Glutamatergic neuron (in vitro differentiated cells): ENCODE results near the gene COL21A1. TPM values are rescaled to one million over a fixed set of nuclear protein-coding genes. Genes with fewer than 3 reads are reported as not detected.

Experiments
- DNase-seq: peaks from one replicate; pipeline ENCODE4 v3.0.0; 2022
- H3K27ac Mint-ChIP-seq: one replicate; pipeline ENCODE4 v1.8.0; 2020; ENCODE audit warnings: mild to moderate bottlenecking, mixed read lengths, inconsistent platforms; ENCODE audit not compliant: unreplicated experiment
- H3K27me3 Mint-ChIP-seq: one replicate; pipeline ENCODE4 v1.8.0; 2020; ENCODE audit warnings: mild to moderate bottlenecking, moderate library complexity, mixed read lengths, inconsistent platforms; ENCODE audit not compliant: unreplicated experiment
- H3K36me3 Mint-ChIP-seq: one replicate; pipeline ENCODE4 v1.8.0; 2020; ENCODE audit warnings: mild to moderate bottlenecking, mixed read lengths, inconsistent platforms; ENCODE audit not compliant: unreplicated experiment
- H3K4me1 Mint-ChIP-seq: one replicate; pipeline ENCODE4 v1.8.0; 2020; ENCODE audit warnings: mild to moderate bottlenecking, low read depth, mixed read lengths, inconsistent platforms; ENCODE audit not compliant: unreplicated experiment
- H3K4me3 Mint-ChIP-seq: one replicate; pipeline ENCODE4 v1.8.0; 2020; ENCODE audit warnings: mild to moderate bottlenecking, mixed read lengths, inconsistent platforms; ENCODE audit not compliant: unreplicated experiment
- H3K9me3 Mint-ChIP-seq: one replicate; pipeline ENCODE4 v1.8.0; 2020; ENCODE audit warnings: mild to moderate bottlenecking, moderate library complexity, mixed read lengths, inconsistent platforms; ENCODE audit not compliant: unreplicated experiment
- total RNA-seq: library from RNA; stranded (reverse); fragmentation: NEBNext Ultra II Directional; extraction: Animal tissue kit (Norgen Biotek cat#: 25700); gene quantifications from one replicate; pipeline ENCODE4 v1.2.1, GENCODE V29; 2021; ENCODE audit not compliant: unreplicated experiment
- TF ChIP-seq, protein P1 (sequence below): fragments of 200-600 bp; sonication (generic); IDR thresholded peaks from one replicate; pipeline ENCODE4 v1.5.0; 2021; ENCODE audit not compliant: partially characterized antibody, unreplicated experiment

Gene COL21A1
- total RNA-seq, 1 donor from 2014 or later, result 0.69 TPM

DNA sequence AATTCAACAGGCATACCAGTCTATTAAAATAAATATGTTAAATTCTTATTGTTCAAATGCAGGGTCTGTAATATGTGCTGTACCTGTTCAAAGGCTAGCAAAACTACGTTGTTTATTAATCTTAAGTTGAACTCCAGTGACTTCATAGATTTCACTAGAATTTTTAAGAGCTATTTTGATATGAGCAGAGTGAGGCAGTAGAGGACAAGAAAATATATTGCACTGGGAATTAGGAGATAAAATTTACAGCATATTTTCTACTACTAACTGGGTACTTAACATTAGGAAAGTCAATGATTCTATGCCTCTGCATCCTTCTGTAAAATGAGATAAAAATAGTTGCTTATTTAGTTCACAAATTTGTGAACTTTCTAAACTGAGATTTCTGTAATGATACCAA is 209.8 kb downstream of the COL21A1 start:
- no peak overlapping the region for H3K27ac Mint-ChIP-seq
- H3K9me3 Mint-ChIP-seq, result no peaks in the 10 kb centered on the region
- TF ChIP-seq, protein P1, sequence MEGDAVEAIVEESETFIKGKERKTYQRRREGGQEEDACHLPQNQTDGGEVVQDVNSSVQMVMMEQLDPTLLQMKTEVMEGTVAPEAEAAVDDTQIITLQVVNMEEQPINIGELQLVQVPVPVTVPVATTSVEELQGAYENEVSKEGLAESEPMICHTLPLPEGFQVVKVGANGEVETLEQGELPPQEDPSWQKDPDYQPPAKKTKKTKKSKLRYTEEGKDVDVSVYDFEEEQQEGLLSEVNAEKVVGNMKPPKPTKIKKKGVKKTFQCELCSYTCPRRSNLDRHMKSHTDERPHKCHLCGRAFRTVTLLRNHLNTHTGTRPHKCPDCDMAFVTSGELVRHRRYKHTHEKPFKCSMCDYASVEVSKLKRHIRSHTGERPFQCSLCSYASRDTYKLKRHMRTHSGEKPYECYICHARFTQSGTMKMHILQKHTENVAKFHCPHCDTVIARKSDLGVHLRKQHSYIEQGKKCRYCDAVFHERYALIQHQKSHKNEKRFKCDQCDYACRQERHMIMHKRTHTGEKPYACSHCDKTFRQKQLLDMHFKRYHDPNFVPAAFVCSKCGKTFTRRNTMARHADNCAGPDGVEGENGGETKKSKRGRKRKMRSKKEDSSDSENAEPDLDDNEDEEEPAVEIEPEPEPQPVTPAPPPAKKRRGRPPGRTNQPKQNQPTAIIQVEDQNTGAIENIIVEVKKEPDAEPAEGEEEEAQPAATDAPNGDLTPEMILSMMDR, result no peak
- no peak overlapping the region for H3K4me3 Mint-ChIP-seq
- no peak for DNase-seq
- H3K36me3 Mint-ChIP-seq, result no peaks in the 10 kb centered on the region
- H3K27me3 Mint-ChIP-seq, result no peaks in the 10 kb centered on the region
- H3K4me1 Mint-ChIP-seq, result peaks cover under 1% of the 10 kb centered on the region

- H3K27me3 Mint-ChIP-seq, result no peaks in the 10 kb centered on the region
- no peak overlapping the region for H3K27ac Mint-ChIP-seq
- TF ChIP-seq, protein P1, result no peak
- no peak for DNase-seq
- no peaks in the 10 kb centered on the region for H3K9me3 Mint-ChIP-seq
- no peaks in the 10 kb centered on the region for H3K36me3 Mint-ChIP-seq
- no peak overlapping the region for H3K4me3 Mint-ChIP-seq
- no peaks in the 10 kb centered on the region for H3K4me1 Mint-ChIP-seq
Observed at GRCh38 chr6:56036916-56037600, 210.3 kb downstream of the COL21A1 start.

GRCh38 chr6:56033401-56033800 is 214.0 kb downstream of the COL21A1 start:
- H3K27me3 Mint-ChIP-seq, result no peaks in the 10 kb centered on the region
- H3K4me1 Mint-ChIP-seq, result no peaks in the 10 kb centered on the region
- TF ChIP-seq, protein P1, result no peak
- H3K4me3 Mint-ChIP-seq, result no peak overlapping the region
- no peak overlapping the region for H3K27ac Mint-ChIP-seq
- no peak for DNase-seq
- no peaks in the 10 kb centered on the region for H3K36me3 Mint-ChIP-seq
- no peaks in the 10 kb centered on the region for H3K9me3 Mint-ChIP-seq

DNA sequence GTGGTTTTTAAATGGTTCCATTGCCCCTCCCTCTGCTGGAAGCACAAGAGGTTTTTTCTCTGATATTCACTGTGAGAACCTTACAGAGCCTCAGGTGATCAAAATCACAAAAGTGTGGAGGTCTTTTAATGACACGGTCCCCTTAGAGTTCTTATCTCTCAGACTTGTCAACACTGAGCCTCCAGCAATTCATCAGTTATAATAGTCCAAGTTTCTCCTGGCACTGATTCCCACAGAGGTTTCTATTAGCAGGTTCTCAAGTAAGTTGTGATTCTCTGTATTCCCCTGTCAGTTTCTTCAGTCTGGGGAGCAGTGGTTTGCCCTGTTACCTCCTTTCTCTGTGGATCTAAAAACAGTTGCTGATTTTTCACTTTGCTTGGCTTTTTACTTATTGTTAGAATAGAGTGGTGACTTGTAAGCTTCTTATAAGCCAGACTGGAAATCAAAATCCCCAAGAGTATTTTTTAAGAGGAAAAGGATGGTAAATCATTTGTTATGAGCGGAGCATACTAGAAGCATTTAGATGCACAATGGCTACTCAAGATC is 214.6 kb downstream of the COL21A1 start:
- no peak for DNase-seq
- Mint-ChIP-seq H3K9me3 (no peaks in the 10 kb centered on the region), H3K36me3 (no peaks in the 10 kb centered on the region), H3K4me3 (no peak overlapping the region), H3K27ac (no peak overlapping the region), H3K4me1 (no peaks in the 10 kb centered on the region), H3K27me3 (no peaks in the 10 kb centered on the region)
- TF ChIP-seq, protein P1, result no peak

- no peak overlapping the region for H3K4me3 Mint-ChIP-seq
- H3K9me3 Mint-ChIP-seq, result no peaks in the 10 kb centered on the region
- no peaks in the 10 kb centered on the region for H3K4me1 Mint-ChIP-seq
- H3K27ac Mint-ChIP-seq, result no peak overlapping the region
- TF ChIP-seq, protein P1, result no peak
- no peaks in the 10 kb centered on the region for H3K27me3 Mint-ChIP-seq
- no peak for DNase-seq
- no peaks in the 10 kb centered on the region for H3K36me3 Mint-ChIP-seq
Observed at GRCh38 chr6:56027865-56028264, 219.5 kb downstream of the COL21A1 start.
